Measurements from ENCODE around the gene COL6A3.

The COL6A3 gene

GRCh38 chr2:237435844-237436587, 22.1 kb upstream of the COL6A3 start:
- TF ChIP-seq TCF12 (IDR thresholded peaks at IDR 0.05; ENCODE audit: low read depth) (no peak), REST (IDR thresholded peaks at IDR 0.05; ENCODE audit: low read depth) (no peak), YY1 (IDR thresholded peaks at IDR 0.05; ENCODE audit: low read depth) (no peak), TEAD4 (IDR thresholded peaks at IDR 0.05) (no peak), NFIC (IDR thresholded peaks at IDR 0.05) (no peak)

- TF ChIP-seq YY1 (IDR thresholded peaks at IDR 0.05; ENCODE audit: low read depth), result no peak
- no peak for TF ChIP-seq TEAD4 (IDR thresholded peaks at IDR 0.05)
- no peak for TF ChIP-seq ZBTB7A (IDR thresholded peaks at IDR 0.05; ENCODE audit: low read depth)
- TF ChIP-seq EGR1 (IDR thresholded peaks at IDR 0.05), result no peak
These were observed 20.9 kb upstream of the COL6A3 start for GRCh38 chr2:237434866-237435311.

- no peak for TF ChIP-seq REST (IDR thresholded peaks at IDR 0.05; ENCODE audit: low read depth)
- no peak for TF ChIP-seq EP300 (IDR thresholded peaks at IDR 0.05; ENCODE audit: borderline replicate concordance)
- no peak for TF ChIP-seq CEBPB (IDR thresholded peaks at IDR 0.05)
- no peak for TF ChIP-seq YY1 (IDR thresholded peaks at IDR 0.05; ENCODE audit: low read depth)
- TF ChIP-seq CREB1 (IDR thresholded peaks at IDR 0.05; ENCODE audit: low read depth), result no peak
- no peak for TF ChIP-seq EGR1 (IDR thresholded peaks at IDR 0.05)
- TF ChIP-seq MAX (IDR thresholded peaks at IDR 0.05), result no peak
These were observed 20.1 kb upstream of the COL6A3 start for GRCh38 chr2:237433920-237434676.

- TF ChIP-seq TEAD4 (IDR thresholded peaks at IDR 0.05) (no peak), REST (IDR thresholded peaks at IDR 0.05; ENCODE audit: low read depth) (no peak), ZBTB7A (IDR thresholded peaks at IDR 0.05; ENCODE audit: low read depth) (no peak), TCF12 (IDR thresholded peaks at IDR 0.05; ENCODE audit: low read depth) (no peak), YY1 (IDR thresholded peaks at IDR 0.05; ENCODE audit: low read depth) (no peak), MAX (IDR thresholded peaks at IDR 0.05) (no peak), CREB1 (IDR thresholded peaks at IDR 0.05; ENCODE audit: low read depth) (no peak)
These were observed 18.6 kb upstream of the COL6A3 start for GRCh38 chr2:237432484-237433092.

- TF ChIP-seq MAX (IDR thresholded peaks at IDR 0.05) (no peak), EGR1 (IDR thresholded peaks at IDR 0.05) (no peak), CREB1 (IDR thresholded peaks at IDR 0.05; ENCODE audit: low read depth) (no peak), REST (IDR thresholded peaks at IDR 0.05; ENCODE audit: low read depth) (no peak), NFIC (IDR thresholded peaks at IDR 0.05) (no peak)
These were observed 17.9 kb upstream of the COL6A3 start for GRCh38 chr2:237431837-237432236.

Data from Ishikawa (cell line).